A673 (cell line): ENCODE results near the gene TENM3.

Experiments used
- CTCF ChIP-seq: fragments of 300-800, 200-600 bp; sonication (generic); conservative IDR thresholded peaks from 2 replicates; pipeline ENCODE4 v1.5.1; 2017; ENCODE audit warnings: low read depth, mild to moderate bottlenecking, antibody characterized with exemption, low read length, moderate library complexity, mixed read lengths
- EZH2 ChIP-seq: fragments of 200-600 bp; sonication (generic); IDR thresholded peaks from 2 replicates; pipeline ENCODE4 v1.6.1; 2017; ENCODE audit warnings: borderline replicate concordance, low read depth, mild to moderate bottlenecking, mixed read lengths, antibody characterized with exemption, low read length; ENCODE audit not compliant: poor library complexity, severe bottlenecking

GRCh38 chr4:182805750-182806149 is 562.5 kb downstream of the TENM3 start:
- no peak for TF ChIP-seq CTCF
- no peak for TF ChIP-seq EZH2
